Measurements from ENCODE around the gene KNSTRN. TPM values are rescaled to one million over a fixed set of nuclear protein-coding genes. Genes with fewer than 3 reads are reported as not detected.

KNSTRN gene
- total RNA-seq, 2 experiments from 2014 or later: 2.8 to 3.0 TPM

DNA sequence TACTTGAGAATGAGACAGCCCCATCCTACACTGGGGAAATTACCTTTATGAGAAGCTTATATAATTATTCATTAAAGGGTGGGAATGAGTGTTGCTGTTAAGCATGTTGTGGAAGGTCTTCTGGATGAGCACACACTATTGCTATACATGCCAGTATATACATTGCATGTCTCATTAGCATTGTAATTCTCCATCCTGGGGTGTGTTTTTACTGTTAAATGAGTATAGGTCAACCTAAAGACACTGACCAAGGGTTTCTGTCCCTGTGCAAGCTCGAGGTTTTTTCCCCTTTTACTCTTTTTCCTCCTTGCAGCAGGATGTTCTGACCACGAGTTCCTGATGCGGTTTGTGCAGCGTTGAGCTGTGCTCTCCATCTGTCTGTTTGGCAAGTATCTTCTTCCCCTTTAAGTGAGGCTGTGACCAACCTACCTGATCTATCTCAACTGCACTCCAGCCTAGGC lies 15.9 kb downstream of the KNSTRN start:
- Histone ChIP-seq H3K27me3 (ENCODE audit: control insufficient read depth in 1 of 2, insufficient read depth in 2 of 2, low read length in 2 of 2) (no peaks in the 10 kb centered on the region), H3K4me1 (ENCODE audit: insufficient read depth, low read length) (peaks cover 9% of the 10 kb centered on the region), H3K4me3 (ENCODE audit: low read length) (no peak overlapping the region), H3K9me3 (ENCODE audit: control insufficient read depth in 1 of 2, insufficient read depth in 1 of 2, low read length in 2 of 2) (no peaks in the 10 kb centered on the region), H3K27ac (ENCODE audit: low read depth in 1 of 2, low read length in 2 of 2) (no peak overlapping the region), H3K36me3 (ENCODE audit: insufficient read depth, low read length) (peaks cover 5% of the 10 kb centered on the region)
- DNase-seq: peak in 4 of 14 experiments; percentile 27 to 54 (median 42)
- ChIA-PET CTCF (no interaction called here), POLR2A (interaction anchor here (1.5 to 2.6 kb wide), 3 partner anchors 8 to 30 kb away, joined by 3 to 11 read pairs (median 9); partner anchors contain the start of genes IVD and KNSTRN)
- Mint-ChIP-seq H3K27ac (peak overlapping the region; percentile 31), H3K27me3 (no peaks in the 10 kb centered on the region), H3K9me3 (no peaks in the 10 kb centered on the region), H3K4me3 (peak overlapping the region; percentile 47), H3K4me1 (ENCODE audit: low read depth) (peaks cover 18% of the 10 kb centered on the region), H3K36me3 (ENCODE audit: low read depth) (peaks cover 11% of the 10 kb centered on the region)
- peak; percentile 71 for ATAC-seq (ENCODE audit: poor library complexity)
- intact Hi-C loops (cut with DNase I, micrococcal nuclease): no loop called here
- TF ChIP-seq, protein P1, sequence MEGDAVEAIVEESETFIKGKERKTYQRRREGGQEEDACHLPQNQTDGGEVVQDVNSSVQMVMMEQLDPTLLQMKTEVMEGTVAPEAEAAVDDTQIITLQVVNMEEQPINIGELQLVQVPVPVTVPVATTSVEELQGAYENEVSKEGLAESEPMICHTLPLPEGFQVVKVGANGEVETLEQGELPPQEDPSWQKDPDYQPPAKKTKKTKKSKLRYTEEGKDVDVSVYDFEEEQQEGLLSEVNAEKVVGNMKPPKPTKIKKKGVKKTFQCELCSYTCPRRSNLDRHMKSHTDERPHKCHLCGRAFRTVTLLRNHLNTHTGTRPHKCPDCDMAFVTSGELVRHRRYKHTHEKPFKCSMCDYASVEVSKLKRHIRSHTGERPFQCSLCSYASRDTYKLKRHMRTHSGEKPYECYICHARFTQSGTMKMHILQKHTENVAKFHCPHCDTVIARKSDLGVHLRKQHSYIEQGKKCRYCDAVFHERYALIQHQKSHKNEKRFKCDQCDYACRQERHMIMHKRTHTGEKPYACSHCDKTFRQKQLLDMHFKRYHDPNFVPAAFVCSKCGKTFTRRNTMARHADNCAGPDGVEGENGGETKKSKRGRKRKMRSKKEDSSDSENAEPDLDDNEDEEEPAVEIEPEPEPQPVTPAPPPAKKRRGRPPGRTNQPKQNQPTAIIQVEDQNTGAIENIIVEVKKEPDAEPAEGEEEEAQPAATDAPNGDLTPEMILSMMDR (IDR thresholded peaks at IDR 0.05): no peak

DNA sequence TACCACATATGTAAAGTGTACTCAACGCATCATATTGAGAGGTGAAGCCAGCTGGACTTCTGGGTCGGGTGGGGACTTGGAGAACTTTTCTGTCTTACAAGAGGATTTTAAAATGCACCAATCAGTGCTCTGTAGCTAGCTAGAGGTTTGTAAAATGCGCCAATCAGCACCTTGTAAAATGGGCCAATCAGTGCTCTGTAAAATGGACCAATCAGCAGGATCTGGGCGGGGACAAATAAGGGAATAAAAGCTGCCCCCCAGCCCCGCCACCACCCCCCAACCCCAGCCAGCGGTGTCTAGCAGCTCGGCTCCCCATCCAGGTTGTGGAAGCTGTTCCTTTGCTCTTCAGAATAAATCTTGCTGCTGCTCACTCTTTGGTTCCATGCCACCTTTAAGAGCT lies 16.8 kb downstream of the KNSTRN start:
- Mint-ChIP-seq H3K4me3 (no peak overlapping the region), H3K36me3 (ENCODE audit: low read depth) (peaks cover 6% of the 10 kb centered on the region), H3K27me3 (no peaks in the 10 kb centered on the region), H3K27ac (no peak overlapping the region), H3K9me3 (no peaks in the 10 kb centered on the region), H3K4me1 (ENCODE audit: low read depth) (peaks cover 22% of the 10 kb centered on the region)
- Histone ChIP-seq H3K36me3 (ENCODE audit: insufficient read depth, low read length) (no peaks in the 10 kb centered on the region), H3K4me1 (ENCODE audit: insufficient read depth, low read length) (peaks cover 9% of the 10 kb centered on the region), H3K9me3 (ENCODE audit: control insufficient read depth in 1 of 2, insufficient read depth in 1 of 2, low read length in 2 of 2) (no peaks in the 10 kb centered on the region), H3K27me3 (ENCODE audit: control insufficient read depth in 1 of 2, insufficient read depth in 2 of 2, low read length in 2 of 2) (no peaks in the 10 kb centered on the region), H3K27ac (ENCODE audit: low read depth in 1 of 2, low read length in 2 of 2) (no peak overlapping the region), H3K4me3 (ENCODE audit: low read length) (no peak overlapping the region)
- ChIA-PET POLR2A (interaction anchor here (1.5 to 2.6 kb wide), 2 partner anchors 16 to 31 kb away, joined by 3 to 9 read pairs; partner anchors contain the start of gene KNSTRN), CTCF (no interaction called here)
- intact Hi-C loops (cut with DNase I, micrococcal nuclease): no loop called here
- DNase-seq: no peak
- TF ChIP-seq, protein P1 (IDR thresholded peaks at IDR 0.05): no peak
- no peak for ATAC-seq (ENCODE audit: poor library complexity)

DNA sequence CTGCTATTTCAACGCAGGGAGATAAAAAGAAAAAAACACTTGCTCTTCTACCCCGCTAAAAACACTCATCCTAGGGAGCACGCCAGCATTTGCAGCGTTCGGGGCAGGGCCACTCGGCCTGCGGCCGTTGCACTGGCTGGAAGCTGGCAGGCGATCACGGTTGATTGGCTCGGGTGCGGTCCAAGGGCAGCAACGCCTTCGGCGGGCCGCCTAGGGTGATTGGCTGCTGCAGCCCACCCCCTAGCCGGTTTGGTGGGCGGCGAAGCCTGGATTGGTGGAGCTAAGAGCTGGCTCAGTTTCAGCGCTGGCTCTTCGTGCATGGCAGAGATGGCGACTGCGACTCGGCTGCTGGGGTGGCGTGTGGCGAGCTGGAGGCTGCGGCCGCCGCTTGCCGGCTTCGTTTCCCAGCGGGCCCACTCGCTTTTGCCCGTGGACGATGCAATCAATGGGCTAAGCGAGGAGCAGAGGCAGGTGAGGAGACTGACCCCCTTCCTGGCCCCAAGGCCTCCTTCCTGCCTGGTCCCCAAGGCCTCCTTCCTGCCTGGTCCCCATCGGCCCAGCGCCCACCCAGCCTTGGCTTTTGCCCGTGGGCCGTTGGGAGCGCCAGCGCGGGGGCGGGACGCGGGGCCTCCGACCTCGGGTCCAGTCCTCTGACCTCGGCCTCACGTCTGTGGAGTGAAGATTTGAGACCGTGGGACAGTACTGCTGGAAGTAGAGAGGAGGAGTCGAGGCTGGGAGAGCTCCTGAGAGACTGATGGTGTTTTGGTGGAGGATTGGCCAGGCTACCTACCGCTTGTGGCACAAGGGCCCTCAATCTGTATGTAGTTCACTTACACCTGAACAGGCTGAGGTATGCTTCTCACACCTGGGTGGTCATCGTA lies 23.2 kb downstream of the KNSTRN start, which contains the start of gene IVD:
Gene IVD (plus strand): TSS at position 295 of the 881 bp plus-strand sequence. CDS start 33 bp downstream, at position 328.
- H3K27ac Mint-ChIP-seq: peak within 1 kb of the TSS; percentile 69
- TF ChIP-seq, protein P1 (IDR thresholded peaks at IDR 0.05): no peak
- H3K4me1 ChIP-seq (ENCODE audit: insufficient read depth, low read length): peaks cover 22% of the 10 kb centered on the region
- H3K27me3 Mint-ChIP-seq: no peaks in the 10 kb centered on the region
- no peaks in the 10 kb centered on the region for H3K9me3 Mint-ChIP-seq
- POLR2A ChIA-PET: interaction anchor here (0.6 to 2.6 kb wide), 15 partner anchors 8 to 99 kb away, joined by 3 to 13 read pairs (median 4); partner anchors contain the start of genes BAHD1, CHST14, KNSTRN and PLCB2
- peaks cover 39% of the 10 kb centered on the region for H3K4me1 Mint-ChIP-seq (ENCODE audit: low read depth)
- H3K4me3 Mint-ChIP-seq: peak within 1 kb of the TSS; percentile 92
- H3K4me3 ChIP-seq (ENCODE audit: low read length): peak within 1 kb of the TSS; percentile 76
- peaks cover 36% of the 10 kb centered on the region for H3K36me3 Mint-ChIP-seq (ENCODE audit: low read depth)
- peaks cover 25% of the 10 kb centered on the region for H3K36me3 ChIP-seq (ENCODE audit: insufficient read depth, low read length)
- DNase-seq (peak; percentile 67 to 92 (median 82)), ATAC-seq (ENCODE audit: poor library complexity) (peak; percentile 96)
- CTCF ChIA-PET: interaction anchor here (0.9 to 1.7 kb wide), 5 partner anchors 16 to 123 kb away, joined by 3 to 8 read pairs (median 4); partner anchors contain the start of gene ANKRD63
- H3K27ac ChIP-seq (ENCODE audit: low read depth in 1 of 2, low read length in 2 of 2): peak within 1 kb of the TSS; percentile 35 to 60
- H3K27me3 ChIP-seq (ENCODE audit: control insufficient read depth in 1 of 2, insufficient read depth in 2 of 2, low read length in 2 of 2): no peaks in the 10 kb centered on the region
- H3K9me3 ChIP-seq (ENCODE audit: control insufficient read depth in 1 of 2, insufficient read depth in 1 of 2, low read length in 2 of 2): no peaks in the 10 kb centered on the region
- intact Hi-C loops (cut with DNase I, micrococcal nuclease): loop anchor here in 1 of 2 experiments (2.0 kb wide), 1 partner anchor 23 kb away; the partner anchor contains the start of gene KNSTRN
